HG02610 (cell line): ENCODE measurements around the gene RPS19BP1.

Experiments
- ATAC-seq: cut with Tn5 transposase; IDR thresholded peaks from one replicate; pipeline ENCODE4 v1.9.1; 2021; ENCODE audit warnings: mild to moderate bottlenecking, moderate library complexity; ENCODE audit not compliant: unreplicated experiment

The RPS19BP1 gene

DNA sequence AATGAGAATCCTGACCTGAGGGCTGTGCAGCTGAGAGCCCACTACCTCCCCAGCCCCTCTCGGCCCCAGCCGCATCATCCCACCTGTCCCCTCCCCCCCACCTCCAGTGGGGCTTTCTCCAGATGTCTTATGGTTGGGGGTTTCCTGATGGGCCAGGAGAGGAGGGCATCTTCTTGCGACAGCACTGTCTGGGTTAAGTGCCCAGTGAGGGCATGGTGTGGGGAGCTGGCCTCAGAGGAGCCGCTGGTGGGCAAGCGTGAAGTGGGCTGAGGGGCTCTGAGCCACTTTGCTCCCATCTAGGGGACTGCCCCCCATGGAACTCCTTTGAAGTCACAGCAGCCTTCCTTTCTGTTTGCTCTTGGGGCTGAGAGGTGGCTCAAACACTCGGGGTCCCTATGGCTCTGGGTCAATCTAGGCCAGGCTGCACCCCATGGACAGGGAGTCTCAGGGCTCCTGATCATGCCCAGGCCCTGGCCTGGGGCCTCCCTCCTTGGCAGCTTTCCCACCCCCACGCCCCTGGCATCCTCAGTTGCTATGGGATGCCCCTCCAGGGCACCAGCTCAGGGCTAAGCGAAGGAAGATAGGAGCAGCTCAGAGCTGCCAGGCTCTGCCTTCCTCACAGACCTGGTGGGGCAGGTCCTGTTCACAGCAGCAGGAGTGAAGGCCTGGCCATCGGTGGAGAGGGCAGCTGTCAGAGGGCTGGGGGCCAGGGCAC, 41.4 kb downstream of the RPS19BP1 start:
- ATAC-seq, result no peak

DNA sequence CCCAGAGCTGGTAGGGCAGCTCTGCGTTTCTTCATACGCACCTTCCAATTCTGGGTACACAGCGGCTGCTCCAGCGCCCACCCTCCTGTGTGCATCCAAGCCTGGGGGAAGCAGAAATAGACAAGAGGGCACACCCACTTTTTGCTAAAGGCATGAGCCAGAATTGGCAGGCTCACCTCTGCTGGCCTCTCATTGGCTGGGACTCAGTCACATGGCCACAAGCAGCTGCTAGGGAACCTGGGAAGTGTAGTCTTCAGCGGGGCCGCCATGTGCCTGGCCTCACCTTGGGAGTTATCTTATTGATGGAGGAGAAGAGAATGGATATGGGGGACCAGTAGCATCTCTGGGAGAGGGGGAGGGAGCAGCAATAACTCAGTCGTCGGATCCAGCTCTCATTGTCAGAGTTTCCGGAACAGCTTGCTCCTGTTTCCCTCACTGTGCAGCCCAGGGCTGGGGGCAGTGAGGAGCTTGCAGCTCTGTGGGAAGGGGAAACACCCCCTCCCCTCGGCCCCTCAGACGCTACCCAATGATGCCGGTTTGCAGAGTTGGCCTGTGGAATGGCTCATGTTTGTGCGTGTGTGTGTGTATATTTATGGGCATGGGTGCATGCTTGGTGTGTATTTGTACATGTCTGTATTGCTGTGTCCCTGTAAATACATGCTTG, 42.3 kb downstream of the RPS19BP1 start:
- no peak for ATAC-seq

DNA sequence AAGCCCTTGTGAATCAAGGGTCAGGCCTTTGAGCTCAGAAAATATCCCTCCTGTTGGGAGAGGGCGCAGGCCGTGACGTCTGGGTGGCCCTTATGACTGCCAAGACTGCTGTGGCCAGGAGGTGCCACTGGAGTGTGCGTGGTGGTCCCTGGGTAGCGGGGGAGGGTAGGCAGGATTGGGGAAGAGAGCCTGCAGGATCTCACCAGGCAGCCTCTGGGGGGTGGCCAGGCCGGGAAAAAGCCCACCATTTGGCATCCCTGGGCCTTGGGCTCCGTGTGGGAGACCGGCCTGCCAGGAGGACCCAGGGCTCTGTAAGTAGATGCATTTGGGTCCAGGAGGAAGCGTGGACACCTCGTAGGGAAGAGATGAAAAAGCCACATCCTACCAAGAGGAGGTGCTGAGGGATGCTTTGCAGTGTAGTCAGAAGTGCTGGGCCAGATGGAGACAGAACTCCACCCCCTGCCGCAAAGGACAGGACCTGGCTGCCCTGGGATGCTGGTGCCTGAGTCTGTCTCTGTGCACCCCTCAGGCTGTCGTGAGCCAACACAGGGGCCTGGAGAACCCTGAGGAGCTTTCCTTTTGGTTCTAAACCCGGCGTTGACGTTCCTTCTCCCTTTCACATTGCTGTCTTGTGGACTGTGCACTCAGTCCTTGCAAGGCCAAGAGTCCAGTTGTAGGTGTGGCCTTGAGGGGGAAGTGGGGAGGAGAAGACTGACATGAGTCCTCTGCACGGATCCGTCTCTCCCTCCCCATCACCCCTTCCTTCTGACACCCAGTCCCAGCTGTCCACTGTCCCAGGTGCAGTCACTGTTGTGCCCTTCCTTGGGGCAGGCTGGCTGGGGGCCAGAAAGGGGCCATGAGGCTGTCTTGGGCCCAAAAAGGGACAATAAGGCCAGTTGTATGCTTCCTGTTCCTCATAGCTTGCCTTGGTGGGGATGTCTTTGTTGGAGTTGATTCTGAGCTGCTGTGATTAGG, 43.2 kb downstream of the RPS19BP1 start:
- ATAC-seq, result no peak

DNA sequence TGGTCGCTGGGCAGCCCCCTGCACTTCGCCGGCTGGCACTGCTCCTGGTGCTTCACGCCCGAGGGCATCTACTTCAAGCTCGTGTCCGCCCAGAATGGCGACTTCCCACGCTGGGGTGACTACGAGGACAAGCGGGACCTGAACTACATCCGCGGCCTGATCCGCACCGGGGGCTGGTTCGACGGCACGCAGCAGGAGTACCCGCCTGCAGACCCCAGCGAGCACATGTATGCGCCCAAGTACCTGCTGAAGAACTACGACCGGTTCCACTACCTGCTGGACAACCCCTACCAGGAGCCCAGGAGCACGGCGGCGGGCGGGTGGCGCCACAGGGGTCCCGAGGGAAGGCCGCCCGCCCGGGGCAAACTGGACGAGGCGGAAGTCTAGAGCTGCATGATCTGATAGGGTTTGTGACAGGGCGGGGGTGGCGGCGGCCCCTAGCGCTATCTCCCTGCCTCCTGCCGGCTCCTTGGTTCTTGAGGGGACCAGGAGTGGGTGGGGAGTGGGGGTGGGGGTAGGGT, 43.9 kb downstream of the RPS19BP1 start:
- no peak for ATAC-seq

DNA sequence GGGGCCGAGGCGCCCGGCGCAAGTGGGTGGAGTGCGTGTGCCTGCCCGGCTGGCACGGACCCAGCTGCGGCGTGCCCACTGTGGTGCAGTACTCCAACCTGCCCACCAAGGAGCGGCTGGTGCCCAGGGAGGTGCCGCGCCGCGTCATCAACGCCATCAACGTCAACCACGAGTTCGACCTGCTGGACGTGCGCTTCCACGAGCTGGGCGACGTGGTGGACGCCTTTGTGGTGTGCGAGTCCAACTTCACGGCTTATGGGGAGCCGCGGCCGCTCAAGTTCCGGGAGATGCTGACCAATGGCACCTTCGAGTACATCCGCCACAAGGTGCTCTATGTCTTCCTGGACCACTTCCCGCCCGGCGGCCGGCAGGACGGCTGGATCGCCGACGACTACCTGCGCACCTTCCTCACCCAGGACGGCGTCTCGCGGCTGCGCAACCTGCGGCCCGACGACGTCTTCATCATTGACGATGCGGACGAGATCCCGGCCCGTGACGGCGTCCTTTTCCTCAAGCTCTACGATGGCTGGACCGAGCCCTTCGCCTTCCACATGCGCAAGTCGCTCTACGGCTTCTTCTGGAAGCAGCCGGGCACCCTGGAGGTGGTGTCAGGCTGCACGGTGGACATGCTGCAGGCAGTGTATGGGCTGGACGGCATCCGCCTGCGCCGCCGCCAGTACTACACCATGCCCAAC, 44.6 kb downstream of the RPS19BP1 start:
- ATAC-seq, result no peak

DNA sequence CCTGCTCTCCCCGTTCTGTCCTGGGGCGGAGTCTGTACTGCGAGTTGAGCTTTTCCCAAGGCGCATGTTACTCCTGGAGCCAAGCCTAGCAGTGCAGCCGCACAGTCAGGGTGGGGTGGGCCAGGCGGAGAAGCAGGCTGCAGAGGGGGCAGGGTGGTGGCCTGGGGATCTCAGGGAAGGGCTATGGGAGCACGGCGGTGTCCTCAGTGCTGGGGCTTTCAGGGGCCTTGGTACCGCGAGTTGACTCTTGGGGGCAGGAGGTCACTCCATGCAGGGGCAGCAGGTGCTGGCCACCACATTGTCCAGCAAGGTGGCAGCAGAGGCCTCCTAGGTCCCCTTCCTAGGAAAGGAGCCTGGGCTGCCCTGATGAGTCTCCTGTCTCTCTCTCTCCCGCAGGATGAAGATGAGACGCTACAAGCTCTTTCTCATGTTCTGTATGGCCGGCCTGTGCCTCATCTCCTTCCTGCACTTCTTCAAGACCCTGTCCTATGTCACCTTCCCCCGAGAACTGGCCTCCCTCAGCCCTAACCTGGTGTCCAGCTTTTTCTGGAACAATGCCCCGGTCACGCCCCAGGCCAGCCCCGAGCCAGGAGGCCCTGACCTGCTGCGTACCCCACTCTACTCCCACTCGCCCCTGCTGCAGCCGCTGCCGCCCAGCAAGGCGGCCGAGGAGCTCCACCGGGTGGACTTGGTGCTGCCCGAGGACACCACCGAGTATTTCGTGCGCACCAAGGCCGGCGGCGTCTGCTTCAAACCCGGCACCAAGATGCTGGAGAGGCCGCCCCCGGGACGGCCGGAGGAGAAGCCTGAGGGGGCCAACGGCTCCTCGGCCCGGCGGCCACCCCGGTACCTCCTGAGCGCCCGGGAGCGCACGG, 45.4 kb downstream of the RPS19BP1 start:
- ATAC-seq, result no peak

DNA sequence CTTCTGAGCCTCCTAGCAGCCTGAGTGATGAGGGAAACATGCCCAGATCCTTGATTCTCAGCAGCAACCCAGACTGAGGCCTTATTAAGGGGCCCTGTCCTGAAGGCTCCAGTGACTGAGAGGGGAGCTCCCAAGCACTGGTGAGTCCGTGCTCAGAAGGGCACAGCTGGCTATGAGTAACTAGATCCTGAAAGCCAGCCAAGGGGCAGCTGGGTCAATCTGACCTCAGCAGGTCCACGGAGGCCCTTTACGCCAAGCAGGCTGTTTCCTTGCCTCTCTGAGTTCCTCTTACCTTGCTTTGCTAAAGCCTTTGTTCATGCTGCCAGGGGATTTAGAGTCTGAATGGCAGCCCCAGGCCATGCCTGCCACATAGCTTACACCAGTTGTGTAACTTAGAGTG, 49.8 kb downstream of the RPS19BP1 start:
- ATAC-seq, result no peak

DNA sequence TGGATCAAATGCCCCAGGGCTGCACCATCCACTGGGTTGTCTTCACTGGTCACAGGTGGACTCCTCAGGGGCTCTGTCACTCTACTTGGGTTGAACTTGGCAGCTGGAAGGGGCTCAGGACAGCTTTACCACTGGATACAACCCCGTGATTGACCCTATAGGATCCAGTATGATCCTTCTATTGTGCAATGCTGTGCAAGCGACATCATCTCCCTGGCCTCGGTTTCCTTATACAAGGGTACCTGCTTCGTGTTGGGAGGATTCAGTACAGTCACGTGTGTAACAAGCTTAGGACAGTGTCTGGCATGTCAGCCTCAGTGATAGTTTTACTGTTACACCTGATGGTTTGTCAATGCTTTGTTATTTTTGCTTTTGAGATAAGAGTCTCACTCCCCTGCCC, 51.0 kb downstream of the RPS19BP1 start:
- ATAC-seq, result no peak

DNA sequence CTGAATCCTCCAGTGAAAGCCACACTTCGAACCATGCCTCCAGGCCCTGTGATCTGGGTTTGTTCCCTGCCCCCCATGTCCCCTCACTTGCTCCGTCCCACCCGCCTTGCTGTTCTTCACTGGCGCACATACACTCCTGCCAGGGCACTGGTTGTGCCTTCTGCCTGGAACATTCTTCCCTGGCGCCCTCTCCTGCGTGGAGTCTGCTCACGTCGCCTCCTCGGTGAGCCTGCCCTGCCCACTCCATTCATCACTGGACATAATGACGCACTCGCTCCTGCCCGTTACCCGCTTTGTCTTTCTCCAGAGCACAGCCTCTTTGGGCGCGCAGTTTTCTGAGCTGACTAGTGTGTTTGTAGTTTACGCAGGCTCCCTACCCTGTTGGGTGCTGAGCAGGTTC, 51.5 kb downstream of the RPS19BP1 start:
- ATAC-seq, result no peak

DNA sequence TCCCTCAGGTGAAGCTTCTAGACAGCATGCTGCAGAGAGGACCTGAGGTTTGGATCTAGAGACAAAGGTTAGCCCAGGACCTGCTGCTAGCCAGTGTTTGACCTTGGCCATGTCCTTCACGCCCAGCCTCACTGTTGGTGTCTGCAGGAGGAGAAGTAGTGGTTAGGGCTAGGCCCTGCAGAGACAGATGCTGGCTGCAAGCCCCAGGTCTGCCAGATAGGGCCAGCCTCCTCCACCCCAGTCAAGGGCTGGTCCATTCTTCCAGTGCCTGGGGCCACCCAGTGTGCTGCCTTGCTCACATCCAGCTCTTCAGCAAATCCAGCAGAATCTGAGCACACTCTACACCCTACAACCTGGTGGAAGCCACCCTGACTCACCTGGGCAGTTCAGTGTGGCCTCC, 52.0 kb downstream of the RPS19BP1 start:
- no peak for ATAC-seq

DNA sequence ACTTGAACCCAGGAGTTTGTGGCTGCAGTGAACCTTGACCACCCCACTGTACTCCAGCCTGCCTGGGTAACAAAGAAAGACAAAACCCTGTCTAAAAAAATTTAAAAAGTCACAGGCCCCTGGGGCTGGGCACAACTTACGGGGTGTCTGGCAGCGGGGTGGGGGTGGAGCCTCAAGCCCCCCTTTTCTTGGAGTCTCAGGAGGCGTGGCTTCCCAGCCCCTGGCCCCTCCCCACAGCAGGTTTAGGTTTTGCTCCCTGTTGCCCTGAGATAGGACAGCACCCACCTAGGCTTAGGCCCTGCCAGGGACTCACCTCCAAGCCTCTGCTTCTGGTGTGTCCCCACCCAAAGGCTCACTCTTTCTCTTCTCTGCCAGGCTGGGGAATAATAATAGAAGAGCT, 53.3 kb downstream of the RPS19BP1 start:
- ATAC-seq, result no peak
